Medulla oblongata (tissue), 1 donor: Measurements from ENCODE around the gene TLR2.

Experiments
- DNase-seq: peaks from one replicate; pipeline ENCODE4 v3.0.0-alpha.2; 2015; ENCODE audit errors: extremely low spot score

Gene TLR2

GRCh38 chr4:153684182-153684970, at the start of gene TLR2:
Gene TLR2 (plus strand): TSS chr4:153684280. CDS start chr4:153702908, 18,628 bp downstream.
- peak; percentile 39 for DNase-seq

- no peak for DNase-seq
Observed at GRCh38 chr4:153634738-153635353, 49.2 kb upstream of the TLR2 start.

- no peak for DNase-seq
Observed at GRCh38 chr4:153635846-153636245, 48.2 kb upstream of the TLR2 start.

- DNase-seq: no peak
Observed at GRCh38 chr4:153637201-153637600, 46.9 kb upstream of the TLR2 start.

DNA sequence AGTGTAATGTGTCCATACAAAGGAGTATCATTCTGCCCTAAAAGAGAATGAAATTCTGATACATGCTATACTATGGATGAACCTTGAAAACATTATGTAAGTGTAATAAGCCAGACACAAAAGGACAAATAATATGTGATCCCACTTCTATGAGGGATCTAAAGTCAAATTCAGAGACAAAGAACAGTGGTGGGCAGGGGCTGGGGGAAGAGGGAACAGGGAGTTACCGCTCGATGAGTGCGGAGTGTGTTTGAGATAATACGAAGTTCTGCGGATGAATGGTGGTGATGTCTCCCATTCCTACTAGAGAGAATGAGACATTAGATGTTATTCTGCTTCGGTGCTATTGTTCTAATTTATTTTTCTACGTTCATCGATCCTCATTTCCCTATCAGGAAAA, 46.1 kb upstream of the TLR2 start:
- DNase-seq: no peak

DNA sequence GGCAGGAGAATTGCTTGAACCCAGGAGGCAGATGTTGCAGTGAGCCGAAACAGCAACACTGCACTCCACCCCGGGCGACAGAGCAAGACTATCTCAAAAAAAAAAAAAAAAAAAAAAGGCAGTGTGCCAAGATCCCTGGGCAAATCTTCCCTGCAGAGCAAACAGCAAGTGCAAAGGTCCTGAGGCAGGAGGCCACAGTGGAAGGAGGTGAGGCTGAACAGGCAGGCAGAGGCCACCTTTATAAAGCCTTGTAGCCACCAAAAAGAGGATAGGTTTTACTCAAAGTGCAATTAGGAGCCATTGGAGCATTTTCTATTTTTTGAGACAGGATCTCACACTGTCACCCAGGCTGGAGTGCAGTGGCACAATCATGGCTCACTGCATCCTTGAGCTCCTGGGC, 45.1 kb upstream of the TLR2 start:
- no peak for DNase-seq

- DNase-seq: no peak
Observed at GRCh38 chr4:153639833-153640802, 44.0 kb upstream of the TLR2 start.

DNA sequence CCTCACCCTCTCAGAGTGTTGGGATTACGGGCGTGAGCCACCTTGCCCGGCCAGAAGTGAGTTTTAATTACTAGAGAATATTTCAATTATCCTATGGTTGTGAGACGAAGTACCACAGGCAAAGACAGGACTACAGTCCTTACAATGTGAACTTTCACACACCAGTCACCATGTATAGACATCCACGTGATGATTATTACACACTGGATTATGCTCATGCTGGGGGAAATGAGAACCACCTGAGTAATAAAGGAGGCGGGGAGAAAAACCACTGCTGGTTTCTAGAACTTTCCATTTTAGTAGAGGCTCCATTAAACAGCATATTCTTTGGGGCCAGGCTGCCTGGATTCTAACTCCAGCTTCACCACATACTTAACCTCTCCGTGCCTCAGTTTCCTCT, 42.5 kb upstream of the TLR2 start:
- DNase-seq: no peak

GRCh38 chr4:153643406-153644383, 40.4 kb upstream of the TLR2 start:
- peak; percentile 50 for DNase-seq

DNA sequence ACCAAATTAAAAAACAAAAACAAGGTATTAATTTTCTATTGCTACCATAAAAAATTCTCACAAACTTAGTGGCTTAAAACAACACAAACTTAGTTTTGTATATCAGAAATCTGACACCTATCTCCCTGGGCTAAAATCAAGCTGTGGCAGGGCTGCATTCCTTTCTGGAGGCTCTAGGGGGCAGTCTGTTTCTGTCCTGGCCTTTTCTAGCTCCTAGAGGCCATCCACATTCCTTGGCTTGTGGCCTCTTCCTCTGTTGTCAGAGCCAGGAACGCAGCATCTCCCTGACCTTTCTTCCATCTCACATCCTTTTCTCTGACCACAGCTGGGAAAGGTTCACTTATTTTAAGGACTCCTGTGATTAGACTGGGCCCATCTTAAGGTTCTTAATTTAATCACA, 38.9 kb upstream of the TLR2 start:
- DNase-seq: no peak

- no peak for DNase-seq
Observed at GRCh38 chr4:153646261-153646660, 37.8 kb upstream of the TLR2 start.

DNA sequence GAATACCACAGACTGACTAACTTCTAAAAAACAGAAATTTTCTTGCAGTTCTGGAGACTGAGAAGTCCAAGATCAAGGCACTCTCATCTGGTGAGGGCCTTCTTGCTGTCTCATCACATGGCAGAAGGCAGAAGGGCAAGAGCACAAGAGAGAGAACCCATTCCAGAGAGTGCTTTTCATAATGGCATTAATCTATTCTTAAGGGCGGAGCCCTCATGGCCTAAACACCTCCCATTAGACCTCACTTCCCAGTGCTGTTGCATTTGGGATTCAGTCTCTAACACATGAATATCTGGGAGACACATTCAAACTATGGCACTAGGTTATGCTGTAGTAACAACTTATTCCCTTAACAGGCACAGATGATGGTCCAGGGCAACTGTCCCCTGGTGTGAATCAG, 37.1 kb upstream of the TLR2 start:
- DNase-seq: no peak

GRCh38 chr4:153647975-153648374, 36.1 kb upstream of the TLR2 start:
- no peak for DNase-seq

GRCh38 chr4:153649572-153649991, 34.5 kb upstream of the TLR2 start:
- no peak for DNase-seq

- DNase-seq: peak; percentile 46
Observed at GRCh38 chr4:153651116-153651515, 33.0 kb upstream of the TLR2 start.

- DNase-seq: peak; percentile 74
Observed at GRCh38 chr4:153651587-153651986, 32.5 kb upstream of the TLR2 start.

DNA sequence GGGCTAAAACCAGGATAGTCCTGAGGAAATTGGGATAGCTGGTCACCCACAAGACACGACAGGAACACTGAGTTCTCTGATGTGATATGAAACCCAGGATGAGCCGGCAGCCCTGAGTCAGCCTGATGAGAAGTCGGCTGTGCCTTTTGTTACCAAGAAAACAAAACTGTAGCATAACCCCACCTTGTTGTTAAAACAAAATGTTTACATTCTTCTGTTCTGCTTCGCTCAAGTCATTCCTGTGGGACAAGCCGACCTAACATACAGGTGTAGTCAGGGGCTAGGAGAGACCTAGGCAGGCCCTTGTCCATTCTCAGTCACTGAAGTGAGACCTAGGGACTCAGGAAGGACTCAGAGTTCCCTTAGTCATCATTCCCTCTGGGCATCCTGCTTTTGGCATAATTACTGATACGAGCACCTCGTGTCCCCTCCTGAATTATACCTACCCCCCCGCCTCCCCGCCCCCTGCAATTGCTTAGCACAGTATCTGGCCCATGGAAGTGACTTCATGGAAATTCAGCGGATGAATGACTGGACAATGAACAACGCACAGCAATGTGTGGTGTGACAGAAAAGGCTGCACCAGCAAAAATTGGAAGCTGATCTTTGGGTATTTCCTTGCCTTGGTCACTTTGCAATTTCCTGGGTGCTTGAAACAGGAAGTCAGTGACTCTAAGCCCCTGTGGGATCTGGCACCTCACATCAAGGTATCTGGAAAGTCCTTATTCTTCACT, 31.9 kb upstream of the TLR2 start:
- DNase-seq: peak; percentile 62

GRCh38 chr4:153655002-153655541, 29.0 kb upstream of the TLR2 start:
- no peak for DNase-seq

GRCh38 chr4:153655928-153656327, 28.2 kb upstream of the TLR2 start:
- DNase-seq: peak; percentile 69

- DNase-seq: peak; percentile 53
Observed at GRCh38 chr4:153661215-153661822, 22.8 kb upstream of the TLR2 start.
